Activated naive CD8-positive, alpha-beta T cell (primary cell): Measurements from ENCODE around the gene ACACA.

Experiments
- H3K27ac Mint-ChIP-seq: one replicate; pipeline ENCODE4 v1.8.0; 2021; ENCODE audit warnings: mixed read lengths
- H3K27me3 Mint-ChIP-seq: one replicate; pipeline ENCODE4 v1.8.0; 2021; ENCODE audit warnings: mixed read lengths
- H3K36me3 Mint-ChIP-seq: one replicate; pipeline ENCODE4 v1.8.0; 2021; ENCODE audit warnings: mixed read lengths
- H3K4me1 Mint-ChIP-seq: one replicate; pipeline ENCODE4 v1.8.0; 2021; ENCODE audit warnings: low read depth, mixed read lengths
- H3K4me3 Mint-ChIP-seq: one replicate; pipeline ENCODE4 v1.8.0; 2021; ENCODE audit warnings: mild to moderate bottlenecking, mixed read lengths
- H3K9me3 Mint-ChIP-seq: one replicate; pipeline ENCODE4 v1.8.0; 2021; ENCODE audit warnings: low read depth, mixed read lengths

The ACACA gene

GRCh38 chr17:37101306-37101705 is 305.3 kb downstream of the ACACA start:
- Mint-ChIP-seq H3K27ac (no peak overlapping the region), H3K9me3 (no peaks in the 10 kb centered on the region), H3K27me3 (no peaks in the 10 kb centered on the region), H3K4me1 (no peaks in the 10 kb centered on the region), H3K36me3 (peaks cover 7% of the 10 kb centered on the region), H3K4me3 (no peak overlapping the region)

GRCh38 chr17:37100231-37100630 is 306.4 kb downstream of the ACACA start:
- Mint-ChIP-seq H3K36me3 (peaks cover 9% of the 10 kb centered on the region), H3K27ac (no peak overlapping the region), H3K4me3 (no peak overlapping the region), H3K27me3 (no peaks in the 10 kb centered on the region), H3K4me1 (no peaks in the 10 kb centered on the region), H3K9me3 (no peaks in the 10 kb centered on the region)

- no peaks in the 10 kb centered on the region for H3K9me3 Mint-ChIP-seq
- H3K4me3 Mint-ChIP-seq = no peak overlapping the region
- H3K27ac Mint-ChIP-seq = no peak overlapping the region
- H3K36me3 Mint-ChIP-seq = peaks cover 15% of the 10 kb centered on the region
- peaks cover 2% of the 10 kb centered on the region for H3K4me1 Mint-ChIP-seq
- no peaks in the 10 kb centered on the region for H3K27me3 Mint-ChIP-seq
These were observed 307.5 kb downstream of the ACACA start for GRCh38 chr17:37098910-37099664.

- Mint-ChIP-seq H3K36me3 (peaks cover 16% of the 10 kb centered on the region), H3K27ac (no peak overlapping the region), H3K9me3 (no peaks in the 10 kb centered on the region), H3K4me1 (peaks cover 2% of the 10 kb centered on the region), H3K27me3 (no peaks in the 10 kb centered on the region), H3K4me3 (no peak overlapping the region)
These were observed 308.5 kb downstream of the ACACA start for GRCh38 chr17:37098152-37098551.

- Mint-ChIP-seq H3K27ac (no peak overlapping the region), H3K4me1 (peaks cover 5% of the 10 kb centered on the region), H3K27me3 (no peaks in the 10 kb centered on the region), H3K9me3 (no peaks in the 10 kb centered on the region), H3K4me3 (no peak overlapping the region), H3K36me3 (peaks cover 16% of the 10 kb centered on the region)
These were observed 309.5 kb downstream of the ACACA start for GRCh38 chr17:37097154-37097553.

- no peaks in the 10 kb centered on the region for H3K27me3 Mint-ChIP-seq
- peaks cover 10% of the 10 kb centered on the region for H3K4me1 Mint-ChIP-seq
- H3K9me3 Mint-ChIP-seq = no peaks in the 10 kb centered on the region
- H3K36me3 Mint-ChIP-seq = peaks cover 13% of the 10 kb centered on the region
- H3K27ac Mint-ChIP-seq = no peak overlapping the region
- H3K4me3 Mint-ChIP-seq = no peak overlapping the region
These were observed 310.6 kb downstream of the ACACA start for GRCh38 chr17:37096071-37096470.

GRCh38 chr17:37094391-37094790 is 312.2 kb downstream of the ACACA start:
- Mint-ChIP-seq H3K27ac (no peak overlapping the region), H3K9me3 (no peaks in the 10 kb centered on the region), H3K4me1 (peaks cover 26% of the 10 kb centered on the region), H3K27me3 (no peaks in the 10 kb centered on the region), H3K4me3 (no peak overlapping the region), H3K36me3 (peaks cover 13% of the 10 kb centered on the region)

GRCh38 chr17:37092701-37093100 is 313.9 kb downstream of the ACACA start:
- Mint-ChIP-seq H3K4me1 (peaks cover 38% of the 10 kb centered on the region), H3K27ac (no peak overlapping the region), H3K9me3 (no peaks in the 10 kb centered on the region), H3K4me3 (no peak overlapping the region), H3K27me3 (no peaks in the 10 kb centered on the region), H3K36me3 (peaks cover 16% of the 10 kb centered on the region)

GRCh38 chr17:37092071-37092470 is 314.6 kb downstream of the ACACA start:
- Mint-ChIP-seq H3K27me3 (no peaks in the 10 kb centered on the region), H3K4me3 (no peak overlapping the region), H3K4me1 (peaks cover 38% of the 10 kb centered on the region), H3K9me3 (no peaks in the 10 kb centered on the region), H3K36me3 (peaks cover 16% of the 10 kb centered on the region), H3K27ac (no peak overlapping the region)

GRCh38 chr17:37090941-37091340 is 315.7 kb downstream of the ACACA start:
- Mint-ChIP-seq H3K9me3 (no peaks in the 10 kb centered on the region), H3K4me1 (peaks cover 38% of the 10 kb centered on the region), H3K27me3 (no peaks in the 10 kb centered on the region), H3K36me3 (peaks cover 10% of the 10 kb centered on the region), H3K27ac (peak overlapping the region; percentile 89), H3K4me3 (peak overlapping the region; percentile 63)

- Mint-ChIP-seq H3K9me3 (no peaks in the 10 kb centered on the region), H3K4me3 (peak overlapping the region; percentile 63), H3K4me1 (peaks cover 37% of the 10 kb centered on the region), H3K27me3 (no peaks in the 10 kb centered on the region), H3K27ac (peak overlapping the region; percentile 89), H3K36me3 (peaks cover 15% of the 10 kb centered on the region)
These were observed 316.7 kb downstream of the ACACA start for GRCh38 chr17:37089956-37090355.

GRCh38 chr17:37088913-37089312 is 317.7 kb downstream of the ACACA start:
- no peaks in the 10 kb centered on the region for H3K27me3 Mint-ChIP-seq
- peaks cover 36% of the 10 kb centered on the region for H3K4me1 Mint-ChIP-seq
- H3K36me3 Mint-ChIP-seq = peaks cover 13% of the 10 kb centered on the region
- no peak overlapping the region for H3K4me3 Mint-ChIP-seq
- H3K27ac Mint-ChIP-seq = no peak overlapping the region
- no peaks in the 10 kb centered on the region for H3K9me3 Mint-ChIP-seq

- H3K27me3 Mint-ChIP-seq = no peaks in the 10 kb centered on the region
- no peaks in the 10 kb centered on the region for H3K9me3 Mint-ChIP-seq
- no peak overlapping the region for H3K4me3 Mint-ChIP-seq
- peaks cover 36% of the 10 kb centered on the region for H3K4me1 Mint-ChIP-seq
- H3K36me3 Mint-ChIP-seq = peaks cover 13% of the 10 kb centered on the region
- H3K27ac Mint-ChIP-seq = no peak overlapping the region
These were observed 318.2 kb downstream of the ACACA start for GRCh38 chr17:37088459-37088858.

- Mint-ChIP-seq H3K27ac (no peak overlapping the region), H3K4me1 (peaks cover 36% of the 10 kb centered on the region), H3K27me3 (no peaks in the 10 kb centered on the region), H3K4me3 (no peak overlapping the region), H3K36me3 (peaks cover 13% of the 10 kb centered on the region), H3K9me3 (no peaks in the 10 kb centered on the region)
These were observed 319.0 kb downstream of the ACACA start for GRCh38 chr17:37087683-37088082.

- Mint-ChIP-seq H3K36me3 (peaks cover 13% of the 10 kb centered on the region), H3K4me1 (peaks cover 32% of the 10 kb centered on the region), H3K4me3 (no peak overlapping the region), H3K27ac (no peak overlapping the region), H3K9me3 (no peaks in the 10 kb centered on the region), H3K27me3 (no peaks in the 10 kb centered on the region)
These were observed 319.7 kb downstream of the ACACA start for GRCh38 chr17:37086948-37087347.

- peaks cover 30% of the 10 kb centered on the region for H3K4me1 Mint-ChIP-seq
- H3K9me3 Mint-ChIP-seq = no peaks in the 10 kb centered on the region
- H3K27ac Mint-ChIP-seq = no peak overlapping the region
- H3K36me3 Mint-ChIP-seq = peaks cover 13% of the 10 kb centered on the region
- no peak overlapping the region for H3K4me3 Mint-ChIP-seq
- H3K27me3 Mint-ChIP-seq = no peaks in the 10 kb centered on the region
These were observed 320.3 kb downstream of the ACACA start for GRCh38 chr17:37086334-37086733.
